CD14-positive monocyte (primary cell): ENCODE measurements around the gene MYL11. TPM values are rescaled to one million over a fixed set of nuclear protein-coding genes. Genes with fewer than 3 reads are reported as not detected.

Experiments
- DNase-seq, 3 donors: peaks; one replicate each; pipeline ENCODE4 v3.0.0-alpha.2; 2011 to 2022
- H2AFZ ChIP-seq: 2 replicates; pipeline ENCODE4 v1.6.0; 2012; ENCODE audit warnings: mild to moderate bottlenecking, low read depth, low read length, inconsistent platforms; ENCODE audit not compliant: insufficient read depth, poor library complexity, severe bottlenecking
- H3K27ac ChIP-seq, 2 donors: 1 replicate in 1 of 2; 2 replicates in 1 of 2; pipeline ENCODE4 v1.5.1; 2012 to 2013; ENCODE audit warnings: low read length in 2 of 2, control low read depth in 1 of 2, inconsistent platforms in 1 of 2, low read depth in 1 of 2, mild to moderate bottlenecking in 1 of 2
- H3K27me3 ChIP-seq, 2 donors: one replicate each; pipeline versions ENCODE4 v1.6.0 to v1.6.1; 2011 to 2013; ENCODE audit warnings: low read length in 2 of 2; ENCODE audit not compliant: control insufficient read depth in 2 of 2, insufficient read depth in 2 of 2
- H3K36me3 ChIP-seq, 2 donors: replicated peaks in 1 of 2; 1 replicate in 1 of 2; 2 replicates in 1 of 2; pipeline versions ENCODE4 v1.5.1 to v1.6.1; 2012 to 2013; ENCODE audit warnings: low read length in 2 of 2, control low read depth in 1 of 2, inconsistent platforms in 1 of 2, mild to moderate bottlenecking in 1 of 2; ENCODE audit not compliant: insufficient read depth in 2 of 2, control insufficient read depth in 1 of 2
- H3K4me1 ChIP-seq, 2 donors: 1 replicate in 1 of 2; 2 replicates in 1 of 2; pipeline versions ENCODE4 v1.5.1 to v1.6.1; 2012 to 2013; ENCODE audit warnings: low read length in 2 of 2, control low read depth in 1 of 2, inconsistent platforms in 1 of 2, mild to moderate bottlenecking in 1 of 2, moderate library complexity in 1 of 2; ENCODE audit not compliant: insufficient read depth in 2 of 2, control insufficient read depth in 1 of 2
- H3K4me2 ChIP-seq: replicated peaks from 2 replicates; pipeline ENCODE3; 2012; ENCODE audit warnings: low read length, moderate library complexity, mild to moderate bottlenecking; ENCODE audit not compliant: poor library complexity, severe bottlenecking; ENCODE audit errors: extremely low read depth
- H3K4me3 ChIP-seq, 3 experiments: fragments of 200-600 bp in 1 of 3; sonication (generic) in 1 of 3; replicated peaks in 1 of 3; 1 replicate in 2 of 3; 2 replicates in 1 of 3; pipeline ENCODE4 v1.5.1; 2011 to 2013; ENCODE audit warnings: low read length in 3 of 3, mild to moderate bottlenecking in 3 of 3, control low read depth in 2 of 3, low read depth in 2 of 3, inconsistent platforms in 1 of 3, moderate library complexity in 1 of 3
- H3K79me2 ChIP-seq: 2 replicates; pipeline ENCODE4 v1.6.0; 2012; ENCODE audit warnings: mild to moderate bottlenecking, control low read depth, inconsistent platforms, low read length, moderate library complexity; ENCODE audit not compliant: insufficient read depth
- H3K9ac ChIP-seq: 2 replicates; pipeline ENCODE4 v1.6.0; 2017; ENCODE audit warnings: low read length, mild to moderate bottlenecking; ENCODE audit not compliant: insufficient read depth, poor library complexity, severe bottlenecking
- H3K9me3 ChIP-seq, 2 donors: replicated peaks in 1 of 2; 1 replicate in 1 of 2; 2 replicates in 1 of 2; pipeline versions ENCODE4 v1.5.1 to v1.6.1; 2012 to 2013; ENCODE audit warnings: low read length in 2 of 2, control low read depth in 1 of 2; ENCODE audit not compliant: control insufficient read depth in 1 of 2, insufficient read depth in 1 of 2
- H4K20me1 ChIP-seq: 2 replicates; pipeline ENCODE4 v1.6.0; 2012; ENCODE audit warnings: mild to moderate bottlenecking, low read length, control low read depth, moderate library complexity; ENCODE audit not compliant: insufficient read depth
- H3K27ac Mint-ChIP-seq, 7 donors: one replicate each; pipeline ENCODE4 v1.8.0; 2020; ENCODE audit warnings: mild to moderate bottlenecking in 7 of 7, mixed read lengths in 7 of 7, moderate library complexity in 6 of 7, inconsistent platforms in 2 of 7
- H3K27me3 Mint-ChIP-seq, 3 donors: one replicate each; pipeline ENCODE4 v1.8.0; 2021 to 2022; ENCODE audit warnings: low read depth in 3 of 3, mild to moderate bottlenecking in 3 of 3, mixed read lengths in 3 of 3, moderate library complexity in 3 of 3, inconsistent platforms in 1 of 3
- H3K36me3 Mint-ChIP-seq, 2 donors: one replicate each; pipeline ENCODE4 v1.8.0; 2020; ENCODE audit warnings: mixed read lengths in 2 of 2, inconsistent platforms in 1 of 2, mild to moderate bottlenecking in 1 of 2
- H3K4me1 Mint-ChIP-seq: one replicate; pipeline ENCODE4 v1.8.0; 2020; ENCODE audit warnings: mild to moderate bottlenecking, mixed read lengths
- H3K4me3 Mint-ChIP-seq, 2 donors: one replicate each; pipeline ENCODE4 v1.8.0; 2020; ENCODE audit warnings: mild to moderate bottlenecking in 2 of 2, mixed read lengths in 2 of 2, moderate library complexity in 1 of 2
- H3K9me3 Mint-ChIP-seq, 7 donors: one replicate each; pipeline ENCODE4 v1.8.0; 2020 to 2022; ENCODE audit warnings: mixed read lengths in 7 of 7, mild to moderate bottlenecking in 6 of 7, moderate library complexity in 6 of 7, inconsistent platforms in 2 of 7
- CTCF ChIP-seq: fragments of 200-600 bp; IDR thresholded peaks from one replicate; pipeline ENCODE4 v1.8.0; 2022; ENCODE audit warnings: antibody characterized with exemption, mild to moderate bottlenecking
- WGBS: methylation state at CpG from one replicate; pipeline ENCODE4 v1.1.5; 2013; ENCODE audit warnings: missing lambda C conversion rate; ENCODE audit not compliant: insufficient coverage; 5-methylcytosine and 5-hydroxymethylcytosine counted together
- intact Hi-C, 2 donors: fragments of 100-400 bp; cut with micrococcal nuclease; formaldehyde crosslinking; loops; one replicate each; pipeline versions ENCODE4 v1.15.0 to v1.15.1; 2023
- polyA plus RNA-seq, 3 donors: library from polyadenylated mRNA; depleted of rRNA in 1 of 3; unstranded in 2 of 3; stranded (reverse) in 1 of 3; fragments of 300-500 nt in 2 of 3; fragments of >200 nt in 1 of 3; fragmentation: Illumina TruSeq in 2 of 3; gene quantifications; 1 replicate in 2 of 3; 2 replicates in 1 of 3; pipeline ENCODE4 v1.2.3, GENCODE V29; 2012 to 2021

The MYL11 gene
- polyA plus RNA-seq, 3 donors: 1.6 to 1.9 TPM; not detected in 1

GRCh38 chr16:30407102-30407803 is 32.7 kb downstream of the MYL11 start, which contains the start of gene ZNF771:
Gene ZNF771, plus strand, starts transcription at chr16:30407606. Its CDS starts 448 bp downstream, at chr16:30408054.
- peaks cover 0 to 4% (median 3%) of the 10 kb centered on the region in 3 donors for H3K27me3 Mint-ChIP-seq
- TF ChIP-seq CTCF: no peak
- H3K4me1 ChIP-seq: peaks cover 24 to 40% of the 10 kb centered on the region in 2 donors
- peaks cover 0 to 7% of the 10 kb centered on the region in 2 donors for H3K36me3 ChIP-seq
- WGBS: under 1% methylated on average over 62 of the region's 65 CpGs
- intact Hi-C loops: loop anchor here (5.0 to 10.0 kb wide), 2 partner anchors 52 to 70 kb away; partner anchors contain the start of gene CD2BP2 (in 1 of the 2)
- H3K9me3 ChIP-seq: no peaks in the 10 kb centered on the region
- peak within 1 kb of the TSS; percentile 86 to 95 for H3K4me3 Mint-ChIP-seq
- peak within 1 kb of the TSS; percentile 91 for H2AFZ ChIP-seq
- H3K27ac Mint-ChIP-seq: peak within 1 kb of the TSS; percentile 42 to 84 (median 57)
- peak within 1 kb of the TSS; percentile 51 to 74 (median 58) for H3K4me3 ChIP-seq
- peak within 1 kb of the TSS; percentile 85 for H3K4me2 ChIP-seq
- H3K27me3 ChIP-seq: no peaks in the 10 kb centered on the region
- peaks cover 0 to 2% (median 0%) of the 10 kb centered on the region in 7 donors for H3K9me3 Mint-ChIP-seq
- H3K79me2 ChIP-seq: no peaks in the 10 kb centered on the region
- peak within 1 kb of the TSS; percentile 64 for H3K9ac ChIP-seq
- H3K36me3 Mint-ChIP-seq: peaks cover 3 to 5% of the 10 kb centered on the region in 2 donors
- H3K4me1 Mint-ChIP-seq: peaks cover 28% of the 10 kb centered on the region
- H4K20me1 ChIP-seq: no peaks in the 10 kb centered on the region
- peak; percentile 80 to 83 (median 81) for DNase-seq
- H3K27ac ChIP-seq: peak within 1 kb of the TSS in 1 of 2 donors; percentile 8

- Mint-ChIP-seq H3K9me3 (peaks cover 0 to 2% (median 0%) of the 10 kb centered on the region in 7 donors), H3K4me1 (peaks cover 27% of the 10 kb centered on the region), H3K27me3 (peaks cover 0 to 3% (median 1%) of the 10 kb centered on the region in 3 donors), H3K4me3 (peak overlapping the region; percentile 69 to 74), H3K36me3 (peaks cover 3 to 5% of the 10 kb centered on the region in 2 donors), H3K27ac (peak overlapping the region in 2 of 7 donors; percentile 55 to 73)
- Histone ChIP-seq H3K79me2 (no peaks in the 10 kb centered on the region), H3K27me3 (no peaks in the 10 kb centered on the region), H3K4me1 (peaks cover 24 to 38% of the 10 kb centered on the region in 2 donors), H2AFZ (peak overlapping the region; percentile 91), H4K20me1 (no peaks in the 10 kb centered on the region), H3K36me3 (peaks cover 0 to 9% of the 10 kb centered on the region in 2 donors), H3K27ac (peak overlapping the region in 1 of 2 donors; percentile 8), H3K4me3 (peak overlapping the region; percentile 51 to 74 (median 58)), H3K9ac (peak overlapping the region; percentile 64), H3K4me2 (peak overlapping the region; percentile 85), H3K9me3 (no peaks in the 10 kb centered on the region)
- DNase-seq: no peak
- TF ChIP-seq CTCF: no peak
- WGBS: 82% methylated on average over 4 of the region's 19 CpGs
- intact Hi-C loops: loop anchor here (2.0 to 10.0 kb wide), 3 partner anchors 37 to 71 kb away; partner anchors contain the start of genes CD2BP2 (in 1 of the 2) and TBC1D10B (in 1 of the 2)
Observed at GRCh38 chr16:30407804-30408534, 33.4 kb downstream of the MYL11 start.
